22Rv1 (cell line): ENCODE data around the gene BEAN1.

Source experiments
- H3K27ac ChIP-seq: fragments of 450-650 bp; 2 replicates; pipeline ENCODE4 v1.5.1; 2017
- CTCF ChIP-seq: fragments of 450-650 bp; IDR thresholded peaks from 2 replicates; pipeline ENCODE4 v1.5.1; 2017; ENCODE audit warnings: mild to moderate bottlenecking
- ZFX ChIP-seq: fragments of 450-650 bp; IDR thresholded peaks from 2 replicates; pipeline ENCODE4 v1.6.1; 2017; ENCODE audit warnings: antibody characterized with exemption, borderline replicate concordance

The BEAN1 gene

GRCh38 chr16:66473654-66474519 lies 46.8 kb downstream of the BEAN1 start:
- TF ChIP-seq CTCF = no peak
- TF ChIP-seq ZFX = no peak
- no peak overlapping the region for H3K27ac ChIP-seq

- H3K27ac ChIP-seq = no peak overlapping the region
- no peak for TF ChIP-seq ZFX
- no peak for TF ChIP-seq CTCF
Measured at GRCh38 chr16:66474750-66475199, 47.7 kb downstream of the BEAN1 start.

GRCh38 chr16:66475232-66475631 lies 48.1 kb downstream of the BEAN1 start:
- no peak overlapping the region for H3K27ac ChIP-seq
- no peak for TF ChIP-seq CTCF
- TF ChIP-seq ZFX = no peak

- TF ChIP-seq CTCF (no peak), ZFX (no peak)
- H3K27ac ChIP-seq = no peak overlapping the region
Measured at GRCh38 chr16:66476328-66477027, 49.4 kb downstream of the BEAN1 start.

- TF ChIP-seq ZFX = no peak
- no peak for TF ChIP-seq CTCF
- H3K27ac ChIP-seq = no peak overlapping the region
Measured at GRCh38 chr16:66477028-66477515, 50.0 kb downstream of the BEAN1 start.

- no peak overlapping the region for H3K27ac ChIP-seq
Measured at GRCh38 chr16:66478733-66479511, 51.8 kb downstream of the BEAN1 start.

More at GRCh38 chr16:66478733-66479511, 51.8 kb downstream of the BEAN1 start:
- TF ChIP-seq ZFX = no peak
- peak; percentile 91 for TF ChIP-seq CTCF
